DND-41 (cell line): ENCODE results near the gene BAD.

Experiments
- ATAC-seq: fragments of 200-7000 bp; cut with Tn5 transposase; 3 replicates; pipeline ENCODE4 v1.9.1; 2021; ENCODE audit warnings: low read depth; ENCODE audit not compliant: insufficient read depth
- DNase-seq: peaks from one replicate; pipeline ENCODE4 v3.0.0-alpha.2; 2020
- H2AFZ ChIP-seq: 2 replicates; pipeline ENCODE4 v1.6.0; 2012; ENCODE audit warnings: low read depth, low read length
- H3K27ac ChIP-seq: 2 replicates; pipeline ENCODE4 v1.5.1; 2012; ENCODE audit warnings: low read length, inconsistent platforms
- H3K27me3 ChIP-seq: fragments of 200-600 bp; sonication (generic); 2 replicates; pipeline ENCODE4 v1.6.0; 2012; ENCODE audit warnings: low read length, mild to moderate bottlenecking, inconsistent platforms; ENCODE audit not compliant: insufficient read depth, poor library complexity
- H3K36me3 ChIP-seq: 2 replicates; pipeline ENCODE4 v1.5.1; 2012; ENCODE audit warnings: low read length, inconsistent platforms; ENCODE audit not compliant: insufficient read depth
- H3K4me1 ChIP-seq: 2 replicates; pipeline ENCODE4 v1.5.1; 2012; ENCODE audit warnings: mild to moderate bottlenecking, low read length; ENCODE audit not compliant: insufficient read depth
- H3K4me2 ChIP-seq: 2 replicates; pipeline ENCODE4 v1.6.0; 2012; ENCODE audit warnings: mild to moderate bottlenecking, moderate library complexity, low read length, inconsistent platforms; ENCODE audit not compliant: insufficient read depth
- H3K4me3 ChIP-seq, 2 experiments: fragments of 200-600 bp in 1 of 2; shearing (Covaris generic) in 1 of 2; 2 replicates each; pipeline ENCODE4 v1.5.1; 2012 to 2016; ENCODE audit warnings: inconsistent platforms in 2 of 2, low read length in 2 of 2, mild to moderate bottlenecking in 2 of 2, low read depth in 1 of 2, moderate library complexity in 1 of 2
- H3K79me2 ChIP-seq: 2 replicates; pipeline ENCODE4 v1.6.0; 2012; ENCODE audit warnings: low read length, inconsistent platforms; ENCODE audit not compliant: insufficient read depth
- H3K9ac ChIP-seq: 2 replicates; pipeline ENCODE4 v1.6.0; 2012; ENCODE audit warnings: low read depth, mild to moderate bottlenecking, inconsistent platforms, low read length, moderate library complexity
- H3K9me3 ChIP-seq: 2 replicates; pipeline ENCODE4 v1.5.1; 2012; ENCODE audit warnings: low read length, moderate library complexity, mild to moderate bottlenecking, inconsistent platforms; ENCODE audit not compliant: insufficient read depth, severe bottlenecking
- H4K20me1 ChIP-seq: 2 replicates; pipeline ENCODE4 v1.6.0; 2012; ENCODE audit warnings: low read length; ENCODE audit not compliant: insufficient read depth
- EZH2 ChIP-seq: IDR thresholded peaks from 3 replicates; pipeline ENCODE4 v1.6.1; 2012; ENCODE audit warnings: borderline replicate concordance, low read depth, mild to moderate bottlenecking, moderate library complexity, low read length, inconsistent platforms; ENCODE audit not compliant: severe bottlenecking
- TF ChIP-seq, protein P1 (sequence below): IDR thresholded peaks from 2 replicates; pipeline ENCODE4 v1.5.1; 2012; ENCODE audit warnings: borderline replicate concordance, low read length, moderate library complexity, mild to moderate bottlenecking; ENCODE audit not compliant: poor library complexity, severe bottlenecking; ENCODE audit errors: extremely low read depth

BAD gene

DNA sequence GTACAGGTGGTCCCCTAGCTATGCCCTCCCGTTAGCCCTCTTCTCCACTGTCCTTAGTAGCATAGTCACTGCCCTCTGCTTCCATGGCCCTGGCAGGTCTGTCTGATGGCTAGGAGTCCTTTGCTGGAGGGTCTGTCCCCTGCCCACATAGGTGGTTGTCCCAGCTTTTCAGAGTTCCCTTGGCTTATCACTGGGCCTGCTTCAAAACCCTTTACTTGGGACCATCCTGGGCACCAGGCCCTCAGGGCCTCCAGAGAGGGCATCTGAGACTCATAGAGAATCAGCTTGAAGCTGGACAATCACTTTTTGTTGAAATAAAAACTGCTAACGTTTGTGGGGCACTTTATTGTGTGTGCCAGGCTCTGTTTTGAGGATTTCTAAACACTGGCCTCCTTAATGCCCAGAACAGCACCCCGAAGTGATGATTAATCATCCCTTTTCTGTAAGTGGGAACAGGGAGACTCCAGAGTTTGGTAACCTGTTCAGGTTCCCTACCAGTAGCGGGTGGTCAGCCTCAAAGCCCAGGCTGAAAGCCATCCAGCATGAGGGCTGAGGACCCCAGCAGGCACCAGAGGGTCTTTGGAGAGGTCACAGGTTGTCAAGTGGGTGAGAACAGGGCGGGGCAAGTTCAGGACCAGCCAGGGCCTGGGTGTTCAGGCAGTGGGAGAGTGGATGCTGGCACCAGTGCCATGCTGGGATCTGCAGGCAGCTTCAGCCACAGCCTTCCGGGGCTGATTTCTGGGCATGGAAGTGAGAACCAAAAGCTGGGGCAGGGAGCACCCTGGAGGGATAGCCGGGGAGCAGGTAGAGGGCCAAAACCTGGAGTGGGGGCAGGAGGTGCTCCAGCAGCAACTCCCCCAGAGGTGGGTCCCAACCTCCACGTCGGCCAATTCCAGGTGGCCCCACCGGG, 6.1 kb upstream of the BAD start:
- no peak overlapping the region for H3K27ac ChIP-seq
- no peak overlapping the region for H3K9ac ChIP-seq
- ATAC-seq (no peak), DNase-seq (no peak)
- peaks cover 22% of the 10 kb centered on the region for H3K4me1 ChIP-seq
- peaks cover 8% of the 10 kb centered on the region; the same call in 1 of the 2 replicates for H3K79me2 ChIP-seq
- no peak overlapping the region for H3K4me3 ChIP-seq
- H2AFZ ChIP-seq: no peak overlapping the region
- no peaks in the 10 kb centered on the region for H3K27me3 ChIP-seq
- no peak for TF ChIP-seq EZH2
- TF ChIP-seq, protein P1, sequence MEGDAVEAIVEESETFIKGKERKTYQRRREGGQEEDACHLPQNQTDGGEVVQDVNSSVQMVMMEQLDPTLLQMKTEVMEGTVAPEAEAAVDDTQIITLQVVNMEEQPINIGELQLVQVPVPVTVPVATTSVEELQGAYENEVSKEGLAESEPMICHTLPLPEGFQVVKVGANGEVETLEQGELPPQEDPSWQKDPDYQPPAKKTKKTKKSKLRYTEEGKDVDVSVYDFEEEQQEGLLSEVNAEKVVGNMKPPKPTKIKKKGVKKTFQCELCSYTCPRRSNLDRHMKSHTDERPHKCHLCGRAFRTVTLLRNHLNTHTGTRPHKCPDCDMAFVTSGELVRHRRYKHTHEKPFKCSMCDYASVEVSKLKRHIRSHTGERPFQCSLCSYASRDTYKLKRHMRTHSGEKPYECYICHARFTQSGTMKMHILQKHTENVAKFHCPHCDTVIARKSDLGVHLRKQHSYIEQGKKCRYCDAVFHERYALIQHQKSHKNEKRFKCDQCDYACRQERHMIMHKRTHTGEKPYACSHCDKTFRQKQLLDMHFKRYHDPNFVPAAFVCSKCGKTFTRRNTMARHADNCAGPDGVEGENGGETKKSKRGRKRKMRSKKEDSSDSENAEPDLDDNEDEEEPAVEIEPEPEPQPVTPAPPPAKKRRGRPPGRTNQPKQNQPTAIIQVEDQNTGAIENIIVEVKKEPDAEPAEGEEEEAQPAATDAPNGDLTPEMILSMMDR: no peak
- H3K9me3 ChIP-seq: no peaks in the 10 kb centered on the region
- H3K4me2 ChIP-seq: no peak overlapping the region
- H3K36me3 ChIP-seq: 0 out of 2 replicates have a peak, but pooled peaks cover 2% of the 10 kb centered on the region
- H4K20me1 ChIP-seq: no peaks in the 10 kb centered on the region; the same call in 1 of the 2 replicates

DNA sequence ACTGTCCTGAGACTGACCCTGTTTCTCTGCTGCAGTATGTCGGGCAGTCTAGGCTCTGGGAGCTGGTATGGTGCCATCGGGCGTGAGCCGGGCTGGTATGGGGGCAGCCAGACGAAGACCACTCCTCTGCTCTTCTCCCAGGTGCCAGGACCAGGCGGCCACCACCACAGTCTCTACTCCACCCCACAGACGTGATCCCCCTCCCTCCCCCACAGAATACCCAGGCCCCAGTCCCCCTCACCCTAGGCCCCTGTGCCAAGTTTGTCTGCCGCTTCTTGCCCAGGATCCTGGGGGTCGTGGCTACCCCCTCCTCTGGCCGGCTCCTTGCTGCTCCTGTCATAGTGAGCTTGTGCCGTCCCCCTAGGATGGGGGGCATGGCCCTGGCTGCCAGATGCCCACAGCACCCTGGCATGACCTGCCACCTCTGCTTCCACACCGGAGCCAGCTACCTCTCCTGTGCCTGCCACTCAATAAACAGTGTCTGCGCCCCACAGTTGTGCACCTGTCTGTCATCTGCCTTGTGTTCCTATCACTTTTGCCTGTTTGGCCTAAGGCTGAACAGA, 4.6 kb upstream of the BAD start:
- Histone ChIP-seq H3K79me2 (peaks cover 11% of the 10 kb centered on the region), H3K9me3 (no peaks in the 10 kb centered on the region), H2AFZ (no peak overlapping the region), H3K27ac (no peak overlapping the region), H3K36me3 (0 out of 2 replicates have a peak, but pooled peaks cover 2% of the 10 kb centered on the region), H4K20me1 (no peaks in the 10 kb centered on the region; the same call in 1 of the 2 replicates), H3K9ac (no peak overlapping the region), H3K4me2 (no peak overlapping the region), H3K4me1 (peaks cover 24% of the 10 kb centered on the region), H3K27me3 (no peaks in the 10 kb centered on the region), H3K4me3 (no peak overlapping the region)
- ATAC-seq: no peak
- TF ChIP-seq, protein P1: no peak
- TF ChIP-seq EZH2: no peak
- DNase-seq: no peak

DNA sequence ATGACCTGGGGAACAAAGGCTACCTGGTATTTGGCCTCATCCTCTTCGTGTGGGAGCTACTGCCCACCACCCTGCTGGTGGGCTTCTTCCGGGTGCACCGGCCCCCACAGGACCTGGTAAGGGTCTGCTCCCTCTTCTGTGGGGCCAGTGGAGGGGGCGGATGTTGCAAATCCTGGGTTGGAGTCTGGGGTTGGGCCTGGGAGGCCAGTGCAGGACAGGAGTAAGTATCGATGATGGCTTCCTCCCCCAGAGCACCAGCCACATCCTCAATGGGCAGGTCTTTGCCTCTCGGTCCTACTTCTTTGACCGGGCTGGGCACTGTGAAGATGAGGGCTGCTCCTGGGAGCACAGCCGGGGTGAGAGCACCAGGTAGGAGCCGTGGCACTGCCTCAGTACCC, 3.9 kb upstream of the BAD start:
- Histone ChIP-seq H4K20me1 (no peaks in the 10 kb centered on the region; the same call in 1 of the 2 replicates), H3K36me3 (peaks cover 4% of the 10 kb centered on the region; the same call in 1 of the 2 replicates), H3K4me2 (no peak overlapping the region), H3K9ac (no peak overlapping the region), H3K4me1 (peaks cover 31% of the 10 kb centered on the region), H3K27ac (no peak overlapping the region), H3K27me3 (no peaks in the 10 kb centered on the region), H3K4me3 (no peak overlapping the region), H3K79me2 (peaks cover 19% of the 10 kb centered on the region), H3K9me3 (no peaks in the 10 kb centered on the region), H2AFZ (no peak overlapping the region)
- ATAC-seq (no peak), DNase-seq (no peak)
- TF ChIP-seq, protein P1: no peak
- no peak for TF ChIP-seq EZH2
